HCT116 (cell line): ENCODE results near the gene WAPL. TPM values are rescaled to one million over a fixed set of nuclear protein-coding genes. Genes with fewer than 3 reads are reported as not detected.

Experiments
- ATAC-seq: fragments of 200-7000 bp; cut with Tn5 transposase; 2 replicates; pipeline ENCODE4 v1.9.1; 2020; ENCODE audit warnings: mild to moderate bottlenecking, moderate library complexity
- BruUV-seq: library from RNA; stranded (reverse); fragments of 400-500 nt; replicated peaks from 2 replicates; lab custom pipeline; 2021; lab: Mats Ljungman, UMichigan
- CTCF ChIA-PET: fragments of 300-600 bp; sonication (Branson Sonifier 250); formaldehyde crosslinking; loops from one replicate; lab custom pipeline; 2021; ENCODE audit warnings: antibody characterized with exemption; lab: Charles Lee
- POLR2A ChIA-PET: fragments of 300-600, 350-600 bp; sonication (Branson Sonifier 250); formaldehyde crosslinking; loops from one replicate; lab custom pipeline; 2021; ENCODE audit warnings: antibody characterized with exemption; lab: Charles Lee
- RAD21 ChIA-PET, 2 experiments: fragments of 300-600 bp; sonication (Branson Sonifier 250); formaldehyde crosslinking; loops; one replicate each; lab custom pipeline; 2023; ENCODE audit warnings: low total read pairs in 2 of 2; ENCODE audit not compliant: uncharacterized antibody in 2 of 2, unreplicated experiment in 2 of 2, low non-redundant PET in 1 of 2; lab: Charles Lee
- DNase-seq: peaks from one replicate; pipeline ENCODE4 v3.0.0-alpha.2; 2010; ENCODE audit warnings: low read depth, low spot score
- H2AFZ ChIP-seq: fragments of 200-600 bp; shearing (Covaris generic), sonication (generic); 2 replicates; pipeline ENCODE4 v1.6.1; 2017; ENCODE audit warnings: low read depth, mixed run types, mixed read lengths, antibody characterized with exemption, low read length; ENCODE audit not compliant: poor library complexity, severe bottlenecking
- H3K27ac ChIP-seq: 2 replicates; pipeline ENCODE4 v1.5.1; 2012; ENCODE audit warnings: low read depth, low read length
- H3K27me3 ChIP-seq: fragments of 200-600 bp; sonication (generic); 2 replicates; pipeline ENCODE4 v1.6.1; 2016; ENCODE audit warnings: mixed run types, low read length, mixed read lengths; ENCODE audit not compliant: insufficient read depth
- H3K36me3 ChIP-seq, 2 experiments: fragments of 200-500 bp in 1 of 2; fragments of 200-600 bp in 1 of 2; sonication (Bioruptor generic) in 1 of 2; sonication (generic) in 1 of 2; 2 replicates each; pipeline versions ENCODE4 v1.5.1 to v1.6.1; 2014 to 2016; ENCODE audit warnings: low read length in 2 of 2, inconsistent platforms in 1 of 2, mixed read lengths in 1 of 2, mixed run types in 1 of 2; ENCODE audit not compliant: insufficient read depth in 2 of 2, control insufficient read depth in 1 of 2
- H3K4me1 ChIP-seq, 2 experiments: fragments of 200-600 bp in 1 of 2; sonication (generic) in 1 of 2; 2 replicates each; pipeline versions ENCODE4 v1.5.1 to v1.6.1; 2012 to 2017; ENCODE audit warnings: low read length in 2 of 2, inconsistent platforms in 1 of 2, mild to moderate bottlenecking in 1 of 2, mixed read lengths in 1 of 2, mixed run types in 1 of 2, moderate library complexity in 1 of 2; ENCODE audit not compliant: insufficient read depth in 2 of 2, control insufficient read depth in 1 of 2
- H3K4me2 ChIP-seq: fragments of 200-600 bp; sonication (generic); 2 replicates; pipeline ENCODE4 v1.6.1; 2017; ENCODE audit warnings: mixed run types, low read length, mixed read lengths
- H3K4me3 ChIP-seq, 2 experiments: fragments of 200-600 bp in 1 of 2; sonication (generic) in 1 of 2; replicated peaks in 1 of 2; 2 replicates each; pipeline ENCODE4 v1.5.1; 2011 to 2016; ENCODE audit warnings: low read length in 2 of 2, control low read depth in 1 of 2, low read depth in 1 of 2, mild to moderate bottlenecking in 1 of 2, mixed read lengths in 1 of 2, mixed run types in 1 of 2
- H3K79me2 ChIP-seq: fragments of 200-600 bp; sonication (generic); 2 replicates; pipeline ENCODE4 v1.6.1; 2017; ENCODE audit warnings: mild to moderate bottlenecking, mixed run types, low read length, moderate library complexity, mixed read lengths; ENCODE audit not compliant: insufficient read depth
- H3K9ac ChIP-seq: fragments of 200-600 bp; sonication (generic); 2 replicates; pipeline ENCODE4 v1.6.1; 2016; ENCODE audit warnings: low read length, mixed read lengths
- H3K9me2 ChIP-seq: fragments of 200-600 bp; sonication (generic), shearing (Covaris generic); 2 replicates; pipeline ENCODE4 v1.6.1; 2017; ENCODE audit warnings: mixed run types, mild to moderate bottlenecking, moderate library complexity; ENCODE audit not compliant: insufficient read depth
- H3K9me3 ChIP-seq, 2 experiments: fragments of 200-500 bp in 1 of 2; fragments of 200-600 bp in 1 of 2; sonication (Bioruptor generic) in 1 of 2; sonication (generic) in 1 of 2; 2 replicates each; pipeline ENCODE4 v1.6.1; 2014 to 2017; ENCODE audit warnings: low read length in 2 of 2, mixed read lengths in 2 of 2, inconsistent platforms in 1 of 2, low read depth in 1 of 2, mild to moderate bottlenecking in 1 of 2, mixed run types in 1 of 2, moderate library complexity in 1 of 2; ENCODE audit not compliant: control insufficient read depth in 1 of 2, insufficient read depth in 1 of 2
- H4K20me1 ChIP-seq: fragments of 200-600 bp; sonication (generic), shearing (Covaris generic); 2 replicates; pipeline ENCODE4 v1.6.1; 2017; ENCODE audit warnings: mixed run types, mild to moderate bottlenecking, moderate library complexity; ENCODE audit not compliant: insufficient read depth
- ATF3 ChIP-seq: IDR thresholded peaks from 2 replicates; pipeline ENCODE4 v1.6.1; 2012
- ELF1 ChIP-seq: IDR thresholded peaks from 2 replicates; pipeline ENCODE4 v1.6.1; 2012; ENCODE audit warnings: low read depth, borderline replicate concordance
- JUND ChIP-seq: IDR thresholded peaks from 2 replicates; pipeline ENCODE4 v1.6.1; 2012
- POLR2A ChIP-seq: IDR thresholded peaks from 2 replicates; pipeline ENCODE4 v1.7.0; 2011; ENCODE audit warnings: borderline replicate concordance; ENCODE audit not compliant: insufficient read depth, insufficient read length; ENCODE audit errors: extremely low read depth
- REST ChIP-seq: IDR thresholded peaks from 2 replicates; pipeline ENCODE4 v1.6.1; 2012; ENCODE audit warnings: low read depth
- TCF7L2 ChIP-seq: IDR thresholded peaks from 2 replicates; pipeline ENCODE4 v1.7.0; 2011; ENCODE audit warnings: borderline replicate concordance, inconsistent platforms; ENCODE audit not compliant: insufficient read depth, insufficient read length; ENCODE audit errors: extremely low read depth
- YY1 ChIP-seq: IDR thresholded peaks from 2 replicates; pipeline ENCODE4 v1.6.1; 2011; ENCODE audit warnings: low read length, low read depth, moderate library complexity, mild to moderate bottlenecking; ENCODE audit not compliant: insufficient replicate concordance; ENCODE audit errors: extremely low read depth
- intact Hi-C: fragments of 100-400 bp; cut with micrococcal nuclease; formaldehyde crosslinking; loops from 2 replicates; pipeline ENCODE4 v1.10.0; 2022
- total RNA-seq: library from RNA; stranded (reverse); gene quantifications from one replicate; pipeline ENCODE4 v1.2.1, GENCODE V29; 2021; ENCODE audit not compliant: unreplicated experiment

WAPL gene
- total RNA-seq, 1 experiment from 2014 or later = 37.5 TPM

- no peak overlapping the region for H3K27ac ChIP-seq
- H3K27me3 ChIP-seq = no peaks in the 10 kb centered on the region
- H3K9ac ChIP-seq = no peak overlapping the region
- no peaks in the 10 kb centered on the region for H3K9me2 ChIP-seq
- no peaks in the 10 kb centered on the region for H3K36me3 ChIP-seq
- CTCF ChIA-PET = no interaction called here
- DNase-seq = no peak
- BruUV-seq = no TSS peak
- TF ChIP-seq JUND (no peak), POLR2A (no peak), ATF3 (no peak), ELF1 (no peak), YY1 (no peak), REST (no peak), TCF7L2 (no peak)
- no peak for ATAC-seq
- no peak overlapping the region for H2AFZ ChIP-seq
- H4K20me1 ChIP-seq = no peaks in the 10 kb centered on the region
- H3K4me2 ChIP-seq = no peak overlapping the region
- RAD21 ChIA-PET = no interaction called here
- intact Hi-C loops = no loop called here
- peaks cover 0 to 9% of the 10 kb centered on the region in 2 experiments; a peak in 3 of 4 replicates for H3K4me1 ChIP-seq
- POLR2A ChIA-PET = no interaction called here
- H3K4me3 ChIP-seq = no peak overlapping the region
- no peaks in the 10 kb centered on the region for H3K79me2 ChIP-seq
- no peaks in the 10 kb centered on the region for H3K9me3 ChIP-seq
Observed at GRCh38 chr10:86556532-86556931, 34.9 kb upstream of the WAPL start.
